HepG2 (cell line): ENCODE results near the gene TK2. TPM values are rescaled to one million over a fixed set of nuclear protein-coding genes. Genes with fewer than 3 reads are reported as not detected.

ENCODE experiments used
- ERF ChIP-seq: IDR thresholded peaks from 2 replicates; pipeline ENCODE4 v1.6.1; 2018; ENCODE audit warnings: missing biosample characterization, missing genetic modification reagents
- HNF1A ChIP-seq, 2 experiments: sonication (generic) in 1 of 2; formaldehyde crosslinking in 1 of 2; IDR thresholded peaks; 2 replicates each; pipeline versions ENCODE4 v1.4.0 to v1.6.1; 2016 to 2020; ENCODE audit warnings: borderline replicate concordance in 1 of 2, low read depth in 1 of 2, mild to moderate bottlenecking in 1 of 2, missing genetic modification reagents in 1 of 2
- MEF2D ChIP-seq: sonication (generic); formaldehyde crosslinking; IDR thresholded peaks from 2 replicates; pipeline ENCODE4 v1.5.1; 2020; ENCODE audit warnings: mild to moderate bottlenecking, missing genetic modification reagents
- NCOA5 ChIP-seq: sonication (generic); formaldehyde crosslinking; IDR thresholded peaks from 2 replicates; pipeline ENCODE4 v1.4.0; 2020; ENCODE audit warnings: missing genetic modification reagents
- TAF15 ChIP-seq: fragments of 200-400 bp; formaldehyde crosslinking; IDR thresholded peaks from one replicate; pipeline ENCODE4 v1.6.1; 2018; ENCODE audit warnings: mild to moderate bottlenecking, low read depth, low read length; ENCODE audit not compliant: poor library complexity, severe bottlenecking
- ZFP1 ChIP-seq: IDR thresholded peaks from 2 replicates; pipeline ENCODE4 v1.6.1; 2016
- ZNF10 ChIP-seq: sonication (generic); formaldehyde crosslinking; IDR thresholded peaks from 2 replicates; pipeline ENCODE4 v1.4.0; 2020; ENCODE audit warnings: mild to moderate bottlenecking, low read depth, missing genetic modification reagents, borderline replicate concordance
- ZNF17 ChIP-seq: sonication (generic); formaldehyde crosslinking; IDR thresholded peaks from 2 replicates; pipeline ENCODE4 v1.5.0; 2020; ENCODE audit warnings: mild to moderate bottlenecking, missing genetic modification reagents
- ZNF232 ChIP-seq: sonication (generic); formaldehyde crosslinking; IDR thresholded peaks from 2 replicates; pipeline ENCODE4 v1.4.0; 2020; ENCODE audit warnings: missing genetic modification reagents, borderline replicate concordance
- ZNF235 ChIP-seq: sonication (generic); formaldehyde crosslinking; IDR thresholded peaks from 2 replicates; pipeline ENCODE4 v1.8.1; 2023; ENCODE audit warnings: mild to moderate bottlenecking, missing genetic modification reagents, borderline replicate concordance
- ZNF3 ChIP-seq: IDR thresholded peaks from 2 replicates; pipeline ENCODE4 v1.7.0; 2017; ENCODE audit warnings: inconsistent platforms
- polyA plus RNA-seq, 8 experiments: library from polyadenylated mRNA; depleted of rRNA in 3 of 8; stranded (reverse) in 7 of 8; unstranded in 1 of 8; fragments of >200 nt; fragmentation: Illumina TruSeq in 4 of 8; extraction: Trizol in 4 of 8; gene quantifications; 2 replicates each; pipeline versions ENCODE4 v1.2.1 to v1.2.3, GENCODE V29; 2011 to 2016; ENCODE audit warnings: low read depth in 4 of 8, missing spikeins in 1 of 8, mixed read lengths in 1 of 8; ENCODE audit not compliant: insufficient read depth in 1 of 8
- total RNA-seq, 5 experiments: library from RNA; depleted of rRNA; stranded (reverse); fragments of >200 nt; fragmentation: Illumina TruSeq; extraction: Trizol; gene quantifications; 2 replicates each; pipeline ENCODE4 v1.2.3, GENCODE V29; 2016; ENCODE audit warnings: low read depth in 1 of 5
- TF ChIP-seq, protein P1 (sequence below): IDR thresholded peaks from 2 replicates; pipeline ENCODE4 v1.6.1; 2012; ENCODE audit warnings: low read length, improper control_type of control experiment
- TF ChIP-seq, protein P2 (sequence below): sonication (generic); formaldehyde crosslinking; IDR thresholded peaks from 2 replicates; pipeline ENCODE4 v1.4.0; 2020; ENCODE audit warnings: missing genetic modification reagents, borderline replicate concordance
- TF ChIP-seq, protein P3 (sequence below): sonication (generic); formaldehyde crosslinking; IDR thresholded peaks from 2 replicates; pipeline ENCODE4 v1.4.0; 2020; ENCODE audit warnings: missing genetic modification reagents, low read depth, mild to moderate bottlenecking, borderline replicate concordance
- TF ChIP-seq, protein P4 (sequence below): IDR thresholded peaks from 2 replicates; pipeline ENCODE4 v1.6.1; 2018; ENCODE audit warnings: missing genetic modification reagents, mild to moderate bottlenecking, missing compliant biosample characterization

The TK2 gene
- total and polyA plus RNA-seq, 2 of the 13 experiments (the other 11 are each of a cell fraction or from before 2014, with no cell fraction given), result 18.7 to 21.0 TPM

GRCh38 chr16:66549284-66550131 lies at the start of gene TK2 (continued):
- TF ChIP-seq, protein P1, sequence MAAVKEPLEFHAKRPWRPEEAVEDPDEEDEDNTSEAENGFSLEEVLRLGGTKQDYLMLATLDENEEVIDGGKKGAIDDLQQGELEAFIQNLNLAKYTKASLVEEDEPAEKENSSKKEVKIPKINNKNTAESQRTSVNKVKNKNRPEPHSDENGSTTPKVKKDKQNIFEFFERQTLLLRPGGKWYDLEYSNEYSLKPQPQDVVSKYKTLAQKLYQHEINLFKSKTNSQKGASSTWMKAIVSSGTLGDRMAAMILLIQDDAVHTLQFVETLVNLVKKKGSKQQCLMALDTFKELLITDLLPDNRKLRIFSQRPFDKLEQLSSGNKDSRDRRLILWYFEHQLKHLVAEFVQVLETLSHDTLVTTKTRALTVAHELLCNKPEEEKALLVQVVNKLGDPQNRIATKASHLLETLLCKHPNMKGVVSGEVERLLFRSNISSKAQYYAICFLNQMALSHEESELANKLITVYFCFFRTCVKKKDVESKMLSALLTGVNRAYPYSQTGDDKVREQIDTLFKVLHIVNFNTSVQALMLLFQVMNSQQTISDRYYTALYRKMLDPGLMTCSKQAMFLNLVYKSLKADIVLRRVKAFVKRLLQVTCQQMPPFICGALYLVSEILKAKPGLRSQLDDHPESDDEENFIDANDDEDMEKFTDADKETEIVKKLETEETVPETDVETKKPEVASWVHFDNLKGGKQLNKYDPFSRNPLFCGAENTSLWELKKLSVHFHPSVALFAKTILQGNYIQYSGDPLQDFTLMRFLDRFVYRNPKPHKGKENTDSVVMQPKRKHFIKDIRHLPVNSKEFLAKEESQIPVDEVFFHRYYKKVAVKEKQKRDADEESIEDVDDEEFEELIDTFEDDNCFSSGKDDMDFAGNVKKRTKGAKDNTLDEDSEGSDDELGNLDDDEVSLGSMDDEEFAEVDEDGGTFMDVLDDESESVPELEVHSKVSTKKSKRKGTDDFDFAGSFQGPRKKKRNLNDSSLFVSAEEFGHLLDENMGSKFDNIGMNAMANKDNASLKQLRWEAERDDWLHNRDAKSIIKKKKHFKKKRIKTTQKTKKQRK, result no peak
- TF ChIP-seq ZNF232 (CRISPR knock-in tag), result peak; percentile 58; the same call in 1 of the 2 replicates
- peak; percentile 92 for TF ChIP-seq TAF15
- TF ChIP-seq ZNF10 (CRISPR knock-in tag), result no peak
- no peak for TF ChIP-seq NCOA5
- TF ChIP-seq ERF, result peak; percentile 75
- no peak; the same call in 1 of the 2 replicates for TF ChIP-seq MEF2D (CRISPR knock-in tag)
- TF ChIP-seq ZNF17 (CRISPR knock-in tag), result no peak
- TF ChIP-seq ZFP1 (CRISPR knock-in tag), result no peak
- TF ChIP-seq, protein P2, sequence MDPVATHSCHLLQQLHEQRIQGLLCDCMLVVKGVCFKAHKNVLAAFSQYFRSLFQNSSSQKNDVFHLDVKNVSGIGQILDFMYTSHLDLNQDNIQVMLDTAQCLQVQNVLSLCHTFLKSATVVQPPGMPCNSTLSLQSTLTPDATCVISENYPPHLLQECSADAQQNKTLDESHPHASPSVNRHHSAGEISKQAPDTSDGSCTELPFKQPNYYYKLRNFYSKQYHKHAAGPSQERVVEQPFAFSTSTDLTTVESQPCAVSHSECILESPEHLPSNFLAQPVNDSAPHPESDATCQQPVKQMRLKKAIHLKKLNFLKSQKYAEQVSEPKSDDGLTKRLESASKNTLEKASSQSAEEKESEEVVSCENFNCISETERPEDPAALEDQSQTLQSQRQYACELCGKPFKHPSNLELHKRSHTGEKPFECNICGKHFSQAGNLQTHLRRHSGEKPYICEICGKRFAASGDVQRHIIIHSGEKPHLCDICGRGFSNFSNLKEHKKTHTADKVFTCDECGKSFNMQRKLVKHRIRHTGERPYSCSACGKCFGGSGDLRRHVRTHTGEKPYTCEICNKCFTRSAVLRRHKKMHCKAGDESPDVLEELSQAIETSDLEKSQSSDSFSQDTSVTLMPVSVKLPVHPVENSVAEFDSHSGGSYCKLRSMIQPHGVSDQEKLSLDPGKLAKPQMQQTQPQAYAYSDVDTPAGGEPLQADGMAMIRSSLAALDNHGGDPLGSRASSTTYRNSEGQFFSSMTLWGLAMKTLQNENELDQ (CRISPR knock-in tag), result no peak
- TF ChIP-seq ZNF3 (CRISPR knock-in tag), result no peak
- TF ChIP-seq, protein P3, sequence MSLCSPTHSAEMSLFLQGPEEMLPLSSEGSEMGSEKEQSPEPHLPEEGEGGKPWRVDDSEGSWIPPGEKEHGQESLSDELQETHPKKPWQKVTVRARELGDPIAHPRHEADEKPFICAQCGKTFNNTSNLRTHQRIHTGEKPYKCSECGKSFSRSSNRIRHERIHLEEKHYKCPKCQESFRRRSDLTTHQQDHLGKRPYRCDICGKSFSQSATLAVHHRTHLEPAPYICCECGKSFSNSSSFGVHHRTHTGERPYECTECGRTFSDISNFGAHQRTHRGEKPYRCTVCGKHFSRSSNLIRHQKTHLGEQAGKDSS (CRISPR knock-in tag), result peak; percentile 15; the same call in 1 of the 2 replicates
- TF ChIP-seq, protein P4, sequence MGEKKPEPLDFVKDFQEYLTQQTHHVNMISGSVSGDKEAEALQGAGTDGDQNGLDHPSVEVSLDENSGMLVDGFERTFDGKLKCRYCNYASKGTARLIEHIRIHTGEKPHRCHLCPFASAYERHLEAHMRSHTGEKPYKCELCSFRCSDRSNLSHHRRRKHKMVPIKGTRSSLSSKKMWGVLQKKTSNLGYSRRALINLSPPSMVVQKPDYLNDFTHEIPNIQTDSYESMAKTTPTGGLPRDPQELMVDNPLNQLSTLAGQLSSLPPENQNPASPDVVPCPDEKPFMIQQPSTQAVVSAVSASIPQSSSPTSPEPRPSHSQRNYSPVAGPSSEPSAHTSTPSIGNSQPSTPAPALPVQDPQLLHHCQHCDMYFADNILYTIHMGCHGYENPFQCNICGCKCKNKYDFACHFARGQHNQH (CRISPR knock-in tag), result peak; percentile 42; the same call in 1 of the 2 replicates
- TF ChIP-seq ZNF235, result peak; percentile 59; the same call in 1 of the 2 replicates
- TF ChIP-seq HNF1A (IDR thresholded peaks at IDR 0.05; ENCODE audit: low read depth), result no peak
- TF ChIP-seq HNF1A (CRISPR knock-in tag; IDR thresholded peaks at IDR 0.05; ENCODE audit: borderline replicate concordance), result peak; percentile 57; the same call in 1 of the 2 replicates
